AG09319 (cell line): ENCODE results near the gene MPPED2.

Experiments used
- DNase-seq: peaks from one replicate; pipeline ENCODE4 v3.0.0-alpha.2; 2010; ENCODE audit warnings: low read depth; ENCODE audit errors: extremely low read depth
- TF ChIP-seq, protein P1 (sequence below): IDR thresholded peaks from 2 replicates; pipeline ENCODE4 v1.5.1; 2011; ENCODE audit warnings: low read depth, mild to moderate bottlenecking, inconsistent platforms, low read length, moderate library complexity

MPPED2 gene

DNA sequence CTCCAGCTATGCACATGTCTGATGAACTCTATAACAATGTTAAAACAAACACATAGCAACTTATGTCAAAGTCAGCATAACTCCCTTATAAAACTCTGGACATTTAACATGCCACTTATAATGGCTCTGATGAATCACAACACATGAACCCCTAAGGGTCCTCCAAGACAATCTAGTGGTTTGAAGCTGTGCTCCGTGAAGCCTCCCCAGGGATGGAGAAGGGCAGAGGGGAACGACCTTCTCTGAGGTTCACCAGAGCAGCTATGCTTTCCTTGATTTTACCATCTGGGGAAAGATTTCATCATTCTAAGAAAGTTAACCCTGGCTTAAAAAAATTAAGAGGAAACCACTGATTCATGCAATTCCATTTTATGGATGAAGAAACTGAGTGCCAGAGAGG, 84.4 kb downstream of the MPPED2 start:
- no peak for DNase-seq
- TF ChIP-seq, protein P1, sequence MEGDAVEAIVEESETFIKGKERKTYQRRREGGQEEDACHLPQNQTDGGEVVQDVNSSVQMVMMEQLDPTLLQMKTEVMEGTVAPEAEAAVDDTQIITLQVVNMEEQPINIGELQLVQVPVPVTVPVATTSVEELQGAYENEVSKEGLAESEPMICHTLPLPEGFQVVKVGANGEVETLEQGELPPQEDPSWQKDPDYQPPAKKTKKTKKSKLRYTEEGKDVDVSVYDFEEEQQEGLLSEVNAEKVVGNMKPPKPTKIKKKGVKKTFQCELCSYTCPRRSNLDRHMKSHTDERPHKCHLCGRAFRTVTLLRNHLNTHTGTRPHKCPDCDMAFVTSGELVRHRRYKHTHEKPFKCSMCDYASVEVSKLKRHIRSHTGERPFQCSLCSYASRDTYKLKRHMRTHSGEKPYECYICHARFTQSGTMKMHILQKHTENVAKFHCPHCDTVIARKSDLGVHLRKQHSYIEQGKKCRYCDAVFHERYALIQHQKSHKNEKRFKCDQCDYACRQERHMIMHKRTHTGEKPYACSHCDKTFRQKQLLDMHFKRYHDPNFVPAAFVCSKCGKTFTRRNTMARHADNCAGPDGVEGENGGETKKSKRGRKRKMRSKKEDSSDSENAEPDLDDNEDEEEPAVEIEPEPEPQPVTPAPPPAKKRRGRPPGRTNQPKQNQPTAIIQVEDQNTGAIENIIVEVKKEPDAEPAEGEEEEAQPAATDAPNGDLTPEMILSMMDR: no peak

DNA sequence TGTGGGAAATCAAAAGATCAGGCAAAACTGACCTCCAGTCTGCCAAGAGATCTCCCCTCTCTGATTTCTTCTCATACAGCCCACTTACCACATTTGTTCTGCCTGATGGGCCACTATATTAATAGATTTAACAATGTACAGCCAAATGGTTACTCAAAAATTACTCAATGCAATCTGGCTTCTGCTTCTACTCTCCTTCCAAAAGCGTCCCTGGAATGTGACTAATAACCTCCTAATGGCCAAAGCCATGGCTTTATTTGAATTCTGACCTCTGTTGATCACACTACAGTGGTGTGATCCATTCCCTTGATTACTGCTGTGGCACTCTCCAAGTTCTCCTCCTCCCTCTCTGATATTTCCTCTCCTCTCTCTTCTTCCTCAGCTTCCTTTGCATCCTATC, 86.2 kb downstream of the MPPED2 start:
- TF ChIP-seq, protein P1: no peak
- DNase-seq: no peak

DNA sequence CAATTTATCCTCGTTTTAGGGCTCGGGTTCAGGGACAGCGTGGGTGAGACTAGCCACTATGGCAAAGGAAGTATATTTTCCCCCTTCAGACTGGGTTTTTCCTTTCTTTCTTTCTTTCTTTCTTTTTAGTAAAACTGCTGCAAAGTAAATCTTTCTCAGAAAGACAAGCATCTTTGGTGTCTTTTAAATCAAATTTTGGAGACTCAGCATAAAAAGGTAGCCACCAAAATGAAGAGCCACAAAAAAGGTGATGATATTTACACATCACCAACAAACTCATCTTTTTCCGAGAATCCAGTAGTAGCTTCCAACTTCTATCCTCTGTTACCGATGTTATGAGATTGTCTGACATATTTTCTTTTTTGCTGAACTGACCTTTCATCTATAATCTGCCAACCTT, 88.6 kb downstream of the MPPED2 start:
- DNase-seq: no peak
- TF ChIP-seq, protein P1: no peak

DNA sequence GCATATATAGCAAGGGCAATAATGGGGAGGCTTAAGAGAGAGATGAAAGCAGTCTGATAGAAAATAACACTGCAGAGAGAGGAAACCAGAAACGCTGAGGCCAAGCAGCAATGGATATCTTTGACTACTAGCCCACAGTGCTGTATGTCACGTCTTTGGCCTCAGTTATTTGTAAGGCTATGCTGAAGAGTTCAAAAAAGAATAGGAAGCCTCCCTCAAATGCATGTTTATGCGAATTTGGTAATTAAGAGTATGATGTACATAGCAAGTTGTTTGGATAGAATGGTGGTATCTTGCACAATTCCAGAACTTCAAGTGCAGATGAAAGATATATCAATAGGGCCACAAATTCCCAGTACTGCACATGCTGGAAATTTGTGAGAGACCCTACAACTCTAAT, 89.2 kb downstream of the MPPED2 start:
- TF ChIP-seq, protein P1: no peak
- DNase-seq: no peak

DNA sequence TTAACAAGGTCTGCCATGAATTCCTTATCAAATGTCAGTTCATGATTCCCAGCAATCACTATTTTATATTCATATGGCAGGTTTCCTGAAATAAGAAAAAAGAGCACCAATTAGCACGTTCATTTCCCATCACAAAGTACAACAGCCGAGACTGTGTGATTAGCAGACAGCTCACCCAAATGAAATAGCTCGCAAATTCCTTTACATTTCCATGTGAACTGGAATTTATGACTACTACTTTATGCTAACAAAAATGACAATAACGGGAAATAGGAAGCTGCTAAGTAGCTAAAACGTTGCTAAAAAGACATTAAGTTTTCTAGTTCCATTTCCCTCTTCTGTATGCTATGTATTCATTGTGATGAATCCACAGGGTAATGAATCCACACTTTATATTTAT, 90.7 kb downstream of the MPPED2 start:
- DNase-seq: no peak
- TF ChIP-seq, protein P1: no peak

DNA sequence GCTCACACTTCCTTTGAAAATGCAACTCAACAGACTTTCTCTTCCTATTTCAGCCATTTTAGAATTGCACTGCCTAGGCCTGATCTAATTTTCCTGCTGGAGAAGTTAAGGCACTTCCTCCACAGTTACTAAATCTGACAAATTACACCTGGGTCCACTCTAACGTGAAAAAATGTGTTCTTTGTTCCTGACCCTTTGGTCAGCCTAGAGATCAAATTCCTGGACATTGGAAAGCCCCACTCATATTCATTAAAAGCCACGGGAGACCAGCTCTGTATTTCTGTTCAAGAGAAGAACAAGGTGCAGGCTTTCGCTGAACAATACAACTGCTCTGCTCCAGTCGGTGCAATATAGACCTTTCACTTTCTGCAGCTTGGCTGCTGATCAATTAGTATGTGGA, 96.6 kb downstream of the MPPED2 start:
- TF ChIP-seq, protein P1: no peak
- no peak for DNase-seq

DNA sequence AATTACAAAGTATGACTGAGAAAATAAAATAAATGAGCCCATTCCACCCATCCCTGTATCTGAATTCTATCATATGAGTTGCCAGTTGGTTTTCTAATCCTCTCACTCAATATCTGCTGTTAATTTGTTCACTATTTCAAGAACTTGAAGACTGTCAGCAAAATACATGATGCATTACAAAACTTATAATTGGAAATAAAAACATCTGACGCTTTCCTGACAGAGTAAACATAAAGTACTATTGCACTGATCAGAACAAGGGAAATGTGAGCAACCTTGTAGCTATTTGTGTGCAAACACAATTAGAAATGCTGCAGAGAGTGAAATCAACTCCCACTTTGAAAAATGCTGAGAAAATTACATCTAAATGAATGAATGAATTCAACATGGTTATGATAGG, 97.1 kb downstream of the MPPED2 start:
- TF ChIP-seq, protein P1: no peak
- no peak for DNase-seq
